Adrenal gland (tissue), 12 donors: ENCODE results near the gene ERBB4. TPM values are rescaled to one million over a fixed set of nuclear protein-coding genes. Genes with fewer than 3 reads are reported as not detected.

Experiments used
- DNase-seq, 7 donors: peaks; one replicate each; pipeline ENCODE4 v3.0.0-alpha.2; 2019 to 2020
- H3K27ac ChIP-seq, 5 donors: fragments of 200-600 bp; sonication (generic) in 4 of 5; 1 replicate in 3 of 5; 2 replicates in 2 of 5; pipeline versions ENCODE4 v1.5.1 to v1.8.0; 2016 to 2020; ENCODE audit warnings: mild to moderate bottlenecking in 1 of 5
- H3K27me3 ChIP-seq: fragments of 200-600 bp; 2 replicates; pipeline ENCODE4 v1.8.0; 2021
- H3K36me3 ChIP-seq, 2 donors: fragments of 200-600 bp; replicated peaks in 1 of 2; 1 replicate in 1 of 2; 2 replicates in 1 of 2; pipeline versions ENCODE4 v1.5.1 to v1.8.0; 2018 to 2022
- H3K4me1 ChIP-seq, 2 donors: fragments of 200-600 bp; replicated peaks in 1 of 2; 1 replicate in 1 of 2; 2 replicates in 1 of 2; pipeline versions ENCODE4 v1.5.1 to v1.8.0; 2018 to 2021
- H3K4me3 ChIP-seq, 4 donors: fragments of 200-600 bp; sonication (generic) in 3 of 4; one replicate each; pipeline ENCODE4 v1.5.1; 2016 to 2018
- H3K9me3 ChIP-seq, 3 donors: fragments of 200-600 bp; sonication (generic) in 1 of 3; replicated peaks in 1 of 3; 1 replicate in 2 of 3; 2 replicates in 1 of 3; pipeline versions ENCODE4 v1.5.1 to v1.8.0; 2016 to 2021
- POLR2A ChIP-seq, 2 donors: fragments of 450-650 bp; IDR thresholded peaks; one replicate each; pipeline ENCODE4 v1.6.1; 2017; ENCODE audit warnings: antibody characterized with exemption in 2 of 2, mild to moderate bottlenecking in 2 of 2, moderate library complexity in 1 of 2
- WGBS, 4 donors: extraction: QIAGEN DNeasy Blood & Tissue Kit in 2 of 4; methylation state at CpG; one replicate each; pipeline versions ENCODE4 v1.1.5 to v1.1.7; 2013 to 2017; 5-methylcytosine and 5-hydroxymethylcytosine counted together
- intact Hi-C, 2 donors: fragments of 100-400 bp; cut with DNase I; formaldehyde crosslinking; loops; one replicate each; pipeline versions ENCODE4 v1.14.1 to v1.15.0; 2022 to 2023
- polyA plus RNA-seq, 3 donors: library from polyadenylated mRNA; stranded (reverse); fragments of 200-250 nt in 2 of 3; fragments of 350-450 nt in 1 of 3; fragmentation: Illumina TruSeq in 1 of 3; extraction: RNeasy Lipid Tissue Mini Kit (QIAGEN cat#74804) in 1 of 3; gene quantifications; one replicate each; pipeline ENCODE4 v1.2.3, GENCODE V29; 2013 to 2014
- total RNA-seq, 9 donors: library from RNA; depleted of rRNA in 4 of 9; stranded (reverse); fragments of >200 nt in 4 of 9; fragments of 120-200 nt in 1 of 9; fragmentation: NEBNext Ultra II Directional in 1 of 9; extraction: Animal tissue kit (Norgen Biotek cat#: 25700) in 1 of 9; gene quantifications; one replicate each; pipeline versions ENCODE4 v1.1.0 to v1.2.4, GENCODE V29; 2013 to 2023
- TF ChIP-seq, protein P1 (sequence below), 6 experiments: fragments of 450-650 bp in 4 of 6; fragments of 200-600 bp in 2 of 6; sonication (generic) in 1 of 6; IDR thresholded peaks; 1 replicate in 5 of 6; 2 replicates in 1 of 6; pipeline versions ENCODE4 v1.5.1 to v1.8.0; 2016 to 2021; ENCODE audit warnings: antibody characterized with exemption in 6 of 6, mild to moderate bottlenecking in 2 of 6, moderate library complexity in 1 of 6
- donor health status: healthy with polysubstance abuse.
- donor health status: Bipolar disorder and iron deficiency.
- donor health status: DM: yes; HTN: yes; CAD: no.
- donor health status: DM: no; HTN: no; CAD: no.
- donor health status: DM: no; HTN: no; CAD: no.
- donor health status: DM: yes; HTN: yes; CAD: no.

The ERBB4 gene
- total and polyA plus RNA-seq, 12 donors = 0.06 to 2.9 (median 0.49) TPM

DNA sequence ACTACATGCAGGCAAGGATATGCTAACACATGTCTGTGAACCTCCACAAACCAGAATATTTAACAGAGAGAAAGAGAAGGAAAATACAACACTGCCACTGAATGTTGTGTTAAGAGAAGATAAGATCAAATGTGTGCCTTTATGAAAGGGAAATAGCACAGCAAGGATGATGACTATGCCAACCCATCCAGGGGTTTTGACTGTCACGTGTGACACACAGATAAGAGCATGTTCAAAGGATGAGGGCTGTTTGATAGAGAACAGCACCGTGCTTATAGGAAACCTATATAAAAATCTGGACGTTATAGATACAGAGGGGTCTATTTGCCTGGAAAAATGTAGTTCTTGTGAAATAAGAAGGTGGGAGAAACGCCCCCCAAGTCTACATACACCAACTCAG is 1070.4 kb downstream of the ERBB4 start:
- Histone ChIP-seq H3K27me3 (no peaks in the 10 kb centered on the region), H3K9me3 (no peaks in the 10 kb centered on the region), H3K27ac (no peak overlapping the region), H3K36me3 (no peaks in the 10 kb centered on the region), H3K4me1 (no peaks in the 10 kb centered on the region), H3K4me3 (no peak overlapping the region)
- TF ChIP-seq, protein P1, sequence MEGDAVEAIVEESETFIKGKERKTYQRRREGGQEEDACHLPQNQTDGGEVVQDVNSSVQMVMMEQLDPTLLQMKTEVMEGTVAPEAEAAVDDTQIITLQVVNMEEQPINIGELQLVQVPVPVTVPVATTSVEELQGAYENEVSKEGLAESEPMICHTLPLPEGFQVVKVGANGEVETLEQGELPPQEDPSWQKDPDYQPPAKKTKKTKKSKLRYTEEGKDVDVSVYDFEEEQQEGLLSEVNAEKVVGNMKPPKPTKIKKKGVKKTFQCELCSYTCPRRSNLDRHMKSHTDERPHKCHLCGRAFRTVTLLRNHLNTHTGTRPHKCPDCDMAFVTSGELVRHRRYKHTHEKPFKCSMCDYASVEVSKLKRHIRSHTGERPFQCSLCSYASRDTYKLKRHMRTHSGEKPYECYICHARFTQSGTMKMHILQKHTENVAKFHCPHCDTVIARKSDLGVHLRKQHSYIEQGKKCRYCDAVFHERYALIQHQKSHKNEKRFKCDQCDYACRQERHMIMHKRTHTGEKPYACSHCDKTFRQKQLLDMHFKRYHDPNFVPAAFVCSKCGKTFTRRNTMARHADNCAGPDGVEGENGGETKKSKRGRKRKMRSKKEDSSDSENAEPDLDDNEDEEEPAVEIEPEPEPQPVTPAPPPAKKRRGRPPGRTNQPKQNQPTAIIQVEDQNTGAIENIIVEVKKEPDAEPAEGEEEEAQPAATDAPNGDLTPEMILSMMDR (IDR thresholded peaks at IDR 0.05) = no peak
- no peak for TF ChIP-seq POLR2A (IDR thresholded peaks at IDR 0.05)
- WGBS, 4 donors = 41 to 54% (median 46%) methylated on average over 4 of the region's 4 CpGs
- intact Hi-C loops = no loop called here
- DNase-seq = no peak

DNA sequence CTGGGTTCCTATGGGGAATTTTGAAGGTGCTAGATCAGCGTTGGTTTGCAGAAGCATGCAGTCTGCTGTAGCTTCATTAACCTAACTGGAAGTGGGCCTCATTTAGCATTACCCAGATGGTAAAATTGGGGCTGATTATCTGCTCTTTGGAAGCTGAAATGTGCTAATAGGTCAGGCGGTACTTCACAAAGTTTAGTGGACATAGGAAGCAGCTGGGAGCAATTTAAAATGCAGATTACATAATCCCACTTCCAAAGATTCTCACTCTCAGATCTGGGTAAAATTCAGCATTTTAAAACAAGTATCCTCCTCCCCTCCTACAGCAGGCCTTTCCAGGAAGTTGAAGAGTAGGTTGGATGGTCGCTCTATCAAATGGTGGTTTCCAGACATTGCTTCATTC is 1075.2 kb downstream of the ERBB4 start:
- H3K9me3 ChIP-seq = no peaks in the 10 kb centered on the region
- H3K4me1 ChIP-seq = no peaks in the 10 kb centered on the region
- 62 to 70% (median 69%) methylated on average over 3 of the region's 3 CpGs for WGBS, 4 donors
- DNase-seq = no peak
- no peaks in the 10 kb centered on the region for H3K27me3 ChIP-seq
- intact Hi-C loops = no loop called here
- H3K36me3 ChIP-seq = no peaks in the 10 kb centered on the region
- H3K27ac ChIP-seq = no peak overlapping the region
- TF ChIP-seq, protein P1 (IDR thresholded peaks at IDR 0.05) = no peak
- H3K4me3 ChIP-seq = no peak overlapping the region

DNA sequence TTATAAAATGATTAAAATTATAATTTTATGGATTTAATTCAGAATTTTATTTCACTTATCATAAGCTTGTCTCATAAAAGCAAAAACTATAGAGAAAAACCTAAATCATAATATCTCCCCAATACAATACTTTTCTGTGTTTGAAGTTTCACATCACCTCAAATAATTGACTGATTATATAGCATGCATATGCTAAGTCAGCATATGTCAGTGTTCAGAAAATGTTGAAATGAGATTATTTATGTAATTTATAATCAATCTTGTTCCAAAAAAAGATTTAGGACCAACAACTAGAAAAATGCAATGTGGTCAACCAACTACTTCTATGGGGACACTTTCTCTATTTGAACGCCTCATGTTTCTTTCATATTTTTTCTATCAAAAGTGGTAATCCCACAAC is 1079.6 kb downstream of the ERBB4 start:
- no peak for DNase-seq
- intact Hi-C loops = loop anchor here (5.0 to 10.0 kb wide), 2 partner anchors 1108 to 1116 kb away; no protein-coding TSS in a partner anchor
- WGBS, 4 donors = 89 to 97% (median 95%) methylated on average over 1 of the region's 1 CpG

DNA sequence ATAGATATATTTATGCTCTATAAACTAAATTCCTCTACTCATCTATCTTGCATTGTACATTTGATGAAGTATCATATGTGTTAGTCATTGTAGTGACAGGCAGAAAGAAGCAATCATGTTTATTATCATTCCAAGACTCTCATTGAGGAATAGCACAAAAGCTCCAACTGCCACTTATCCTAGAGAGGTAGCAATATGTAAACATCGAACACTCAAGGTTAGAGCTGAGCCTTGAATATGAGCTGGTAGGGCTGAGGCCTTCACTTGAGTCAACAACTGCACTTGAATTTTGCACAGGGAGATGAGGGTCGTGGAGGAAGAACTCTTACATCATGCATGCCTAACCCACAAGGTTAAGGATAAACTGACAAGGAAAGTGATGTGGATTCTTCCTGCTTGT is 1081.3 kb downstream of the ERBB4 start:
- 27 to 43% (median 34%) methylated on average over 2 of the region's 2 CpGs for WGBS, 4 donors
- TF ChIP-seq, protein P1 (IDR thresholded peaks at IDR 0.05) = no peak
- no peak for TF ChIP-seq POLR2A (IDR thresholded peaks at IDR 0.05)
- Histone ChIP-seq H3K27ac (no peak overlapping the region), H3K36me3 (no peaks in the 10 kb centered on the region), H3K4me1 (no peaks in the 10 kb centered on the region), H3K4me3 (no peak overlapping the region), H3K27me3 (no peaks in the 10 kb centered on the region), H3K9me3 (no peaks in the 10 kb centered on the region)
- intact Hi-C loops = loop anchor here (5.0 to 10.0 kb wide), 2 partner anchors 1110 to 1117 kb away; no protein-coding TSS in a partner anchor
- DNase-seq = no peak

More for the DNA sequence above, 1079.6 kb downstream of the ERBB4 start:
- Histone ChIP-seq H3K27me3 (no peaks in the 10 kb centered on the region), H3K36me3 (no peaks in the 10 kb centered on the region), H3K9me3 (no peaks in the 10 kb centered on the region), H3K4me1 (no peaks in the 10 kb centered on the region), H3K4me3 (no peak overlapping the region), H3K27ac (no peak overlapping the region)
- TF ChIP-seq, protein P1 (IDR thresholded peaks at IDR 0.05) = no peak
